Erythroblast (primary cell): ENCODE measurements around the gene RASAL3.
A peak's percentile ranks its signal among the peaks of the same experiment; 100 is the strongest.

Source experiments
- DNase-seq, 2 experiments: peaks; one replicate each; lab custom pipeline; 2025; lab: John Stamatoyannopoulos, UW
- GATA1 ChIP-seq: IDR thresholded peaks from 2 replicates; pipeline ENCODE4 v1.6.1; 2011; ENCODE audit warnings: low read depth, mild to moderate bottlenecking, control low read depth, low read length, moderate library complexity
- POLR2A ChIP-seq: IDR thresholded peaks from 2 replicates; pipeline ENCODE4 v1.6.1; 2011; ENCODE audit warnings: mild to moderate bottlenecking, low read length

The RASAL3 gene

DNA sequence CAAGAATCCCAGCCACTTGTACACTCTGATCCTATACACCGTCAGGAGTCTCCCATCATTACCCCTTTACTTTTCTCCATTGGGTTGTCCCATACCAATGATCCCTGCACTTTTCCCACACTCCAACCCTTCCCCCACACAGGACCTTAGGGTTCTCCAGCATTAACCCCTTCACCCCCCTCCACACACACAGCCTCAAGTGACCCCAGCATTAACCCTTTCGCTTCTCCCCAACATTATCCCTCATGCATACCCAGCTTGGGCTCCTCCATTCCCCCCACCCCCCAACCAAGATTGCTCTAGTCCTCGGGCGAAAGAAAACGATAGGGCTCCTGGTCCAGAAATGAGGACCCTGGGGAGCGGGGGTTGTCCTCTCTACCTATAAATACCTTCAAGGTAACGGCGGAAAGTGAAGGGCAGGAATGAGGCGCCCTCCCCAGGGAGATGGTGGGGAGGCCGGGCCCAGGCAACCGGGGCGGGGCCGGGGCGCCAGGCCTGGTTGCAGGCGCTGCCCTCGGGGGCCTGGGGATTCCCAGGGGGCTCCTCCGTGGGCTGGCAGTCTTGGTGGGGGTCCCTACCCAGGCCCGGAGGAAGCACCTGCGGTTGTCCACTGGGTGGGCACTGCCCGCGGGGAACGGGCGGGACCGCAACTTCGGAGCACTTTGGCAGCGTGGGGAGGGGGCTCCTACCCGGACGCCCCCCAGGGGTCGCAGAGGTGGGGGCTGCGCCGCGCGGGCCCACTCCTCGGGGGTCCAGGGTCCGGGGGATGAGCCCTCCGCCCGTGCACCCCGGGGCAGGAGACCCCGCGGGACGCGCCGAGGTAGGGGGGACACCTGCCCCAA is 15.3 kb downstream of the RASAL3 start:
- no peak for TF ChIP-seq GATA1
- no peak for TF ChIP-seq POLR2A
- DNase-seq, result peak in 1 of 2 experiments; percentile 25

DNA sequence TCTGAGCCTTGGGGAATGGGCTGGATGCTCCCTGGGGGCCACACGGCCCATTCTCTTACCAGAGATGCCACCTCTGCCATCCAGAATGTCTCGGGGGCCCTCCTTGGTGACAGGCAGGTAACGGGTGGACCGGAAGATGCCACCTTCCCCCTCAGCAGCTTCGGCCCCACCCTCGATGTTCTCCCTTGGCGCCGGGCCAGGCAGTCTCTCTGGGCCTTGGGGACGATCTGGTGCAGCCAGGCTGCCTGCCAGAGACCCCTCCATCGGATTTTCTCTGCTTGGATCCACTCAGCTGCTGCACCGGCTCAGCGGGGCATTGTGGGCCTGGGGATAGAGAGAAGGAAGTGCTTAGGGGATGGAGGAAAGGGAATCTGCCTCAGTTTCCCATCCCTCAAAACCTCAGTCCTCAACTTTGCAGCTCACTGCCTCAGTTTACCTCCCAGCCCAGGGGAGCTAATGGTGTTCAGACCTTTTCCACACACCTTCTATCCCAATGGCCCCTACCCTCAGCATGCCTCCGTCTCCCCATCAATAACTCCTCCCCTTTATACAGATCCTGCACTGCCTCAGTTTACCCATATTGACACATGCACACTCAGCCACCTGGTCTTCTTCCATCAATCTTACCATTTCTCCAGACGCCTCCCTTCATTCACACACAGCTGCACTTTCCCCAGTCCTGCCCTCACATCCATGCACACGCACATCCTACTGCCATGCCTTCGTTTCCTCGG is 16.1 kb downstream of the RASAL3 start:
- peak; percentile 21 to 24 for DNase-seq
- no peak for TF ChIP-seq POLR2A
- no peak for TF ChIP-seq GATA1

DNA sequence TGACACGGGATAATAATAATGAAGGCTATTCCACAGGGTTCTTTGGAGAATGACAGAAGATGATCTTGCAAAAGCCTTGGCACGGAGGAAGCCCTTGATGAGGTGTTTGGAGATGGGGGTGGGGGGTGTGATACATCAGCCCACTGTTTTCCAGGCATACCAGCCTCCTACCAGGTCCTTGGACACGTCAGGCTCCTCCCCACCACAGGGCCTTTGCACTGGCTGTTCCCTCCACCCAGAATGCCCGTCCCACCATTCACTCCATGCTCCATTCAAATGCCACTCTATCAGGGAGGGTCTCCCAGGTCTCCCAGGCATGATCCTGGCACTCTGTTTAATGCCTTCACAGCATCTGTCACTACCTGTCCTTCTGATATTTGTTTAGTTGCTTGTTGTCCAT is 17.3 kb downstream of the RASAL3 start:
- no peak for DNase-seq
- TF ChIP-seq POLR2A (no peak), GATA1 (no peak)

DNA sequence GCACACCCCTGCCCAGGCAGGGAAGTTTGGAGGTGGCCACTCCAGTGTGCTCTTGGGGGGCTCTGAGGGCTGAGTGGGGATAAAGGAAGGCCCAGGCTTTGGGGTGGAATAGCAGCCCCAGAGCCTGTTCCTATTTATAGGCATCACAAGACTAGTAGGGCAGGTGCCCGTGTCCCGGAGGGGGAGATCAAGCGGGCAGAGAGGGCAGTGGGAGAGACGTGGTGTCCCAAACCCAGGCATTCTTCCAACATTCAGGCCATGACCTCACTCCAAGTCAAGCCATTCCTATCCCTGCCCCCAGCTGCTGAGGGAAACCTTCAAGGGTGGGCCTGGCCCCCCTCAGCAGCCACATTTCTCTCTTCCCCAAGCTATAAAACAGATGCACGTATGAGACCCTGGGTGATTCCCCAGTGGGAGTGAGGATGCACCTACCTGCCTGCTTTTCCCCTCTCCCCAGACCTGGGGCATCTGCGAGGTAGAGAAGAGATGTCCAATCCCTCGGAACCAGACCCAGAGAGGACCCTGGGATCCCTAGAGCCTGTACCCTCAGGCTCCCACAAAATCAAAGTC is 18.5 kb downstream of the RASAL3 start:
- DNase-seq, result no peak
- TF ChIP-seq GATA1 (no peak), POLR2A (no peak)

DNA sequence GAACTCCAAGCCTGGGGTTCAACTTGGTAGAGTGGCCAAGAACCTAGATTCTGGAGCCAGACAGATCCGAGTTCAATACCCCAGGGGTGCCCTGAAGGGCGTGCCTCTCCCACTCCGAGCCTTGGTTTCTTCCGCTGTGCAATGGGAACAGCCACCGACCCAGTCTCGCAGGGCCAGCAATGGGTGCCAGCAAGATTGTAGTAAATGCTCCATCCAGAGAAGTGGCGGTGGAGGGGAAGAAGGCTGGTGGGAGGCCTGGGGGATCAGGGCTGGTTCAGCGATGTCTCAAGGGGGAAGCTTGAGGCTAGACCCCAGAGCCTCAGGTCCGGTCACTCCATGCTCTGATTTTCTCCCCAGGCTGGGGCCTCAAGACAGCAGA is 19.1 kb downstream of the RASAL3 start:
- DNase-seq, result no peak
- no peak for TF ChIP-seq POLR2A
- no peak for TF ChIP-seq GATA1

DNA sequence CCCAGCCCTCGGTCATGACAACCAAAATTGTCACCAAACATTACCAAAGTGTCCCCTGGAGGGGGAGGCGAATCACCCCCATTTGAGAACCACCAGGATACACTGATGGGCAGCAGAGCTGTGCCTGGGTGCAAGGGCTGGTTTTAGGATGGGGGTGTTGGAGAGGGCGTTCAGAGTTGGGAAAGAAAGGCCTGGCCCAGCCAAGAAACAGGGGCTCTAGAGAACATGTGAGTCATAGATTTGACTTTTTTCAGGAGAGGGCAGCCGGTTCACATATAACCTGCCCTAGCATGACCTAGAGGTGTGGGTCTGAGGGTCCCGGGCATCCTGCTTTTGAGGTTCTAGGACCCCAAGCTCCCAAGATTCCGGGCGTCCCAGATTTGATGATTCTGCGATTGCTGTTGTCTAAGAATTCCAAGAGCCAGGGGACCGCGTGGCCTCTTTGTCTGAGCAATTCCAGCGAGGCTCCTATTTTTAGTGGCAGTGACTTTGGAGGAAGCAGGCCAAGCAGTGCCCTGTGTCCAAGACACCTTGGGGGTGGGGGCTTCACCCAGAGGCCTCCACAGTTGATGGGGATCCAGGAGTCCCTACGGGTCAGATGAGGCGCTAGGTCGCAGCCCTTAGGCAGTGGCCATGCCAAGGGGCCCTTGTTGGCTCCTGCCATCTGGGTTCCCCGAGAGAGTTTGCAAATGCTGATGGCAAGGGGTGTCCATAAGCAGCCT is 19.7 kb downstream of the RASAL3 start:
- TF ChIP-seq GATA1 (no peak), POLR2A (no peak)
- DNase-seq, result no peak

DNA sequence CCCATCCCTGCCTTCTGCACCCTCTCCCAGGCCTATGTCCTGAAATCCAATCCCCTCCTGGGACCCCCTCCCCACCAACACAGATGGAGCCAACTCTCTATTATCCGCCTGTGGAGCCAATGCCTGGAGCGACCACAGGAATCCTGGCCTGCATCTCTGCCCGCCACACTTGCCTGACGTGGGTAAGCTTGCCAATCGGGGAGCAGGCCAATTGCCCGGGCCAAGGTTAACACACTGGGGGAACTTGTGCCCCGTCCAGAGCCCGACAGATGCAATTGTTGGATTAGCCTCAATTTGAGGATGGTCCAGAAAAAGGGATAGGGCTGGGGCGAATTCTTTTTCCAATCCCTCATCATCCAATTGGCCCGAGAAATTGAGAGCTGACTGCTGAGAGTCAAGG is 20.5 kb downstream of the RASAL3 start:
- no peak for TF ChIP-seq GATA1
- no peak for TF ChIP-seq POLR2A
- DNase-seq, result no peak

DNA sequence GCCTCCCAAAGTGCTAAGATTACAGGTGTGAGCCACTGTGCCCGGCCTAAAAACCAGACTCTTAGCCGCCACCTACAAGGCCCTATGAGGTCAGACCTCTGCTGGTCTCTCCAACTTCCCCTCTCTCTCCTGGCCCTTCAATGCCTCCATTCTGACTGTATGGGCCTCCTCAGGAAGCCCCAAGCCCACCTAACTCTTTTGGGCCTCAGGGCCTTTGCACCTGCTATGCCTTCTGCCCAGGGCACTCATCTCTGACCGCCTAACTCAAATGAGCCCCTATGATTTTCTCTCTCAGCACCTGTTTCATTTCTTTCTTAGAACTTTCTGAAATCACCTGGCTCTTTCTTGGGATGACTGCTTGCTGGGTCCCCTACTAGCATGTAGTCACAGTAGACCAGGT is 21.0 kb downstream of the RASAL3 start:
- TF ChIP-seq GATA1, result no peak
- TF ChIP-seq POLR2A, result no peak
- DNase-seq, result no peak

DNA sequence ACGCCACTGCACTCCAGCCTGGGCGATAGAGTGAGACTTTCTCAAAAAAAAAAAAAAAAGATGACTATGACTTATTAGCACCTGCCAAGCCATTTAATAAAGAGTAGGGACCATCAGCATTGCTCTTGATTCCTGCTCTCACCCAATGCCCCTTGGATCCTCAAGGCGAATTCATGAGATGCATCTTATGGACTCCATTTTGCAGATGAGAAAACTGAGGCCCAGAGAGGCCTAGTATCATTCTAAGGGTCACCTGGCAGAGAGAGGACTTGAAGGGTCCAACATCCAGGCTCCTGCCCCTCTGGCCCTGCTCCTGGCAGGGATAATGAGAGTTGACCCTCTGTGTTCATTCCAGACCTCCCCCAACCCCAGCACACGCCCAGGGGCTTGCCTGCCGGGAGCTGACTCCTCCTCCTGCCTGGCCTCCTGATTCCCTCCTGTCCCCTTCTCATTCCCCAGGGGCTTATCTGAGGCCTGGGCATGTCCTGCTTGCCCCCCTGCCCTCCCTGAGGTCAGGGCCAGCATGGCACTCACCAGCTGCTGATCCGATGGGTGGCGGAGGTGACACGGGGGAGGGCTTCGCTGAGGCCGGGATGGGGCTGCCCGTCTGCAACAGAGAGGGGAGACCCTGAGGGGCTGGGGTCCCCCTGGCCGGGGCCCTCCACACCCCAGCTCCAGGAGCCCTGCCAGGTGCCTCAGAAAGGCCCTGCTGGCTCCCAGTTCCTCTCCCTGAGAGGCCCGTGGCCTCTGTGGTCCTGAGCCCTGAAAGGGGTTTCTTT is 22.0 kb downstream of the RASAL3 start:
- TF ChIP-seq GATA1 (no peak), POLR2A (no peak)
- DNase-seq, result no peak

DNA sequence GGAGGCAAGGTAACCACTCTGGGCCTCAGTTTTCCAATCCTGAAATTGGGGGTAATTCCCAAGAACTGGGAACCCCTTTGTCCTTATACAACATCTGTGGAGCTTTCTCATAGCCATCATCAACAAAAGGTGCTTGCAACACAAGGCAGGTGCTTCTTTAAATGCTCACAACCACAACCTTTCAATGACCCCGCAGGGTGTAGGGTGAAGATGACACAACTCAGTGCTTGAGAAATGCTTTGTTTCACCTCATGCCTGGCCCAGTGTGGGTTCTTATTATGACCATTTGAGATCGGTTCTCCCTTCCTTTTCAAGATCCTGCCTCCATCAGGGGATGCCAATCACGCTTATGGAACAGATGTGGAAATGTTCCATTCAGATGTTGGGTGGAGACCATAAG is 23.0 kb downstream of the RASAL3 start:
- TF ChIP-seq GATA1, result no peak
- TF ChIP-seq POLR2A, result no peak

DNA sequence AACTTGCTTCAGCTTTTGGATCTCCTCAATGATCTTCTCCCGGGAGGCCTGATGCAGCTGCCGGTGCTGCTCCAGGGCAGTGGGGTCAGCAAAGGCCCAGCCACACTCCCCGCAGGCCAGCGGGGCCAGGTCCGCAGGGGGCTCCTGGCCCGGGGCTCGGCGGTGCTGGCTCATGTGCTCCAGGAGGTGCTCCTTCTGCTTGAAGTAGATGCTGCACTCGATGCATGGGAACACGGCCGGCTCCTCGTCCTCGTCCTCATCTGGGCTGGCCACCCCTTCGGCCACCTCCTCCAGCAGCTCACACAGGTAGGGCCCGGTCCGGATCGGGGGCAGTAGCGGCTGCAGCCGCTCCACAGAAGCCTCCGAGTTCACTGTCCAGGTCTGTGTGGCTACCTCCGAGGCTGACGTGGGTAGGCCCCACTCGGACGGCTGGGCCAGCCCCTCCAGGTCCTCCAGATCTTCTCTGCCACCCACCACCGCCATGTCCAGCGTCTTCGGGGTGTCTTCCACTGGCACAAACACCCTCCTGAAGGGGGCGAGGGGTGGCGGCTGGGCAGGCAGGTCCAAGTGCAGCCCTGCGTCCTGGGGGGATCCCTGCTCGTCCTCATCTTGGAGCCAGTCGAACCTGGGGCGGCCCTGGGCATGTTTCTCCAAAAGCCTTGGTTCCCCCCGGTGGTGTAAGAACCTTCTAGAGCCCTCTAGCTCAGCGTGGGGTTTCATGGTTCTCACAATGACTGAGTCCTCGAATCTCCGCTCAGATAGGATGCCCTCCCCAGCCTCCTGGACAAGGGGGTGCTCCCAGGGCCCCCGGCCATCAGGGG is 24.3 kb downstream of the RASAL3 start:
- DNase-seq, result no peak
- TF ChIP-seq POLR2A (no peak), GATA1 (no peak)

More for the DNA sequence above, 23.0 kb downstream of the RASAL3 start:
- no peak for DNase-seq

DNA sequence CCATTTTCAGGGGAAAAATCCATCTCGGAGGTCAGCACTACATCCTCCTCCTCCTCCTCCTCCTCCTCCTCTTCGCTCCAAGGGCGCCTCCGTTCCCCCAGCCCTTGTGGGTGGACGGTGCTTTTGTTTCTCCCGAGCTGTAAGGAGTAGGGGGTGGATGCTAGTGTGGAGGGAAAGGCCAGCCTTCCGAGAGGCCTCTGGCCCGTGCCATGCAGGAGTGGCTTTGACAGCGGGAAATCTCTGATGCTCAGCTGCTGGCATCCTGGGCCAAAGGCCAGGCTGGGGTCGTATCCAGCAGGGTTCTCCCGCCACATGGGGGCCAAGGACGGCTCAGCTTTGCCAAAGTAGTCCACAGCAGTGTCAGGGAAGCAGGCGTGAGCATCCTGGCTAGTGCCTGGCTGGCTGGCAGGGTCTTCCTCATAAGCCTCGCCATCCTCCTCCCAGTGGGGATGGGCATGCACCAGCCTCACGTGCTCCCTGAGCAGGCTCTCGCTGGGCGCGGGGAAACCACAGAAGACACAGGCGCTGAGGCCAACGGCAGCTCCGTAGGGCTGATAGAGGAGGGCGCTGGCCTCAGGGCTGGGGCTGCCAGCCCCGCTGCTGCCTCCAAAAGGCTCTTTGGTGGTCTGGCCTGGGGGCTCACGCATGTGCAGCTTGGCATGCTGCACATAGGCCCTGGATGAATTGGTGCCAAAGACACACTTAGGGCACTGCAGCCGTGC is 25.1 kb downstream of the RASAL3 start:
- DNase-seq, result no peak
- no peak for TF ChIP-seq GATA1
- TF ChIP-seq POLR2A, result no peak
